H1 (cell line): ENCODE measurements around the gene BPHL. TPM values are rescaled to one million over a fixed set of nuclear protein-coding genes. Genes with fewer than 3 reads are reported as not detected.

ENCODE experiments used
- CTCF ChIA-PET: fragments of 300-600 bp; sonication (Branson Sonifier 250); formaldehyde crosslinking; loops from one replicate; lab custom pipeline; 2021; ENCODE audit not compliant: partially characterized antibody; lab: Charles Lee
- POLR2A ChIA-PET: fragments of 300-600 bp; sonication (Branson Sonifier 250); formaldehyde crosslinking; loops from one replicate; lab custom pipeline; 2021; ENCODE audit warnings: inconsistent platforms; ENCODE audit not compliant: partially characterized antibody; lab: Charles Lee
- DNase-seq, 2 experiments: peaks; one replicate each; pipeline versions ENCODE4 v3.0.0 to v3.0.0-alpha.2; 2010 to 2022; ENCODE audit warnings: low spot score in 2 of 2, low read depth in 1 of 2, mixed read lengths in 1 of 2
- FAIRE-seq: peaks from 2 replicates; lab custom pipeline; 2011; peaks lifted over from hg19 to GRCh38; lab: Jason Lieb, UNC
- H2AFZ ChIP-seq: 2 replicates; pipeline ENCODE4 v1.8.1; 2012; ENCODE audit warnings: low read length, inconsistent platforms
- H2AK5ac ChIP-seq: 2 replicates; pipeline ENCODE4 v1.6.1; 2013; ENCODE audit warnings: low read depth, low read length
- H2BK120ac ChIP-seq: replicated peaks from 2 replicates; pipeline ENCODE3; 2013; ENCODE audit warnings: low read depth, low read length, inconsistent platforms
- H2BK12ac ChIP-seq: 2 replicates; pipeline ENCODE4 v1.6.1; 2013; ENCODE audit warnings: low read depth, low read length
- H2BK15ac ChIP-seq: 2 replicates; pipeline ENCODE4 v1.6.1; 2013; ENCODE audit warnings: low read length
- H2BK20ac ChIP-seq: 2 replicates; pipeline ENCODE4 v1.6.1; 2013; ENCODE audit warnings: low read length
- H2BK5ac ChIP-seq: 2 replicates; pipeline ENCODE4 v1.6.1; 2013; ENCODE audit warnings: low read depth, low read length
- H3K14ac ChIP-seq: 2 replicates; pipeline ENCODE4 v1.6.1; 2013; ENCODE audit warnings: inconsistent platforms; ENCODE audit not compliant: insufficient read length
- H3K18ac ChIP-seq: 2 replicates; pipeline ENCODE4 v1.6.1; 2013; ENCODE audit warnings: low read length; ENCODE audit errors: extremely low read depth
- H3K23ac ChIP-seq: 2 replicates; pipeline ENCODE4 v1.6.1; 2013; ENCODE audit warnings: inconsistent platforms; ENCODE audit not compliant: insufficient read length
- H3K23me2 ChIP-seq: 2 replicates; pipeline ENCODE4 v1.6.1; 2013; ENCODE audit warnings: low read depth, low read length
- H3K27ac ChIP-seq: 2 replicates; pipeline ENCODE4 v1.6.1; 2011; ENCODE audit warnings: low read depth, low read length, inconsistent platforms
- H3K27me3 ChIP-seq, 4 experiments: replicated peaks in 1 of 4; 1 replicate in 1 of 4; 2 replicates in 3 of 4; pipeline versions ENCODE4 v1.6.1 to v1.8.1; 2011 to 2013; ENCODE audit warnings: low read length in 3 of 4, mild to moderate bottlenecking in 3 of 4, inconsistent platforms in 2 of 4, mixed read lengths in 2 of 4, moderate library complexity in 1 of 4; ENCODE audit not compliant: control insufficient read depth in 3 of 4, insufficient read depth in 3 of 4; ENCODE audit errors: extremely low read depth in 1 of 4
- H3K36me3 ChIP-seq, 4 experiments: 2 replicates each; pipeline versions ENCODE4 v1.6.1 to v1.8.1; 2011 to 2013; ENCODE audit warnings: mild to moderate bottlenecking in 4 of 4, low read length in 3 of 4, moderate library complexity in 2 of 4, control low read depth in 1 of 4, inconsistent platforms in 1 of 4; ENCODE audit not compliant: insufficient read depth in 4 of 4, control insufficient read depth in 2 of 4
- H3K4ac ChIP-seq: replicated peaks from 2 replicates; pipeline ENCODE3; 2013; ENCODE audit warnings: low read length, low read depth, mixed read lengths, inconsistent platforms; ENCODE audit not compliant: insufficient read length
- H3K4me1 ChIP-seq, 4 experiments: replicated peaks in 1 of 4; 1 replicate in 1 of 4; 2 replicates in 3 of 4; pipeline versions ENCODE4 v1.6.1 to v1.8.1; 2011 to 2013; ENCODE audit warnings: low read length in 3 of 4, inconsistent platforms in 2 of 4, mixed read lengths in 1 of 4; ENCODE audit not compliant: insufficient read depth in 4 of 4, control insufficient read depth in 3 of 4
- H3K4me2 ChIP-seq, 2 experiments: 2 replicates each; pipeline versions ENCODE4 v1.6.1 to v1.8.1; 2011 to 2013; ENCODE audit warnings: low read depth in 2 of 2, low read length in 2 of 2, control low read depth in 1 of 2, inconsistent platforms in 1 of 2, mild to moderate bottlenecking in 1 of 2; ENCODE audit not compliant: insufficient read depth in 1 of 2
- H3K4me3 ChIP-seq, 4 experiments: fragments of 200-600, 300-600 bp in 1 of 4; sonication (generic), shearing (Covaris generic), sonication (Bioruptor Twin) in 1 of 4; 2 replicates each; pipeline versions ENCODE4 v1.5.1 to v1.8.1; 2011 to 2016; ENCODE audit warnings: low read length in 4 of 4, low read depth in 3 of 4, control low read depth in 2 of 4, inconsistent platforms in 2 of 4, mild to moderate bottlenecking in 2 of 4, mixed read lengths in 1 of 4, moderate library complexity in 1 of 4; ENCODE audit not compliant: insufficient read depth in 2 of 4; ENCODE audit errors: extremely low read depth in 1 of 4
- H3K56ac ChIP-seq: replicated peaks from 2 replicates; pipeline ENCODE3; 2013; ENCODE audit warnings: low read depth, mild to moderate bottlenecking, mixed read lengths, low read length, inconsistent platforms; ENCODE audit not compliant: insufficient read length
- H3K79me1 ChIP-seq: 2 replicates; pipeline ENCODE4 v1.6.1; 2013; ENCODE audit warnings: low read depth, low read length, control low read depth
- H3K79me2 ChIP-seq, 2 experiments: 2 replicates each; pipeline versions ENCODE4 v1.6.1 to v1.8.1; 2012 to 2013; ENCODE audit warnings: low read length in 2 of 2, mild to moderate bottlenecking in 2 of 2, inconsistent platforms in 1 of 2; ENCODE audit not compliant: insufficient read depth in 2 of 2, control insufficient read depth in 1 of 2
- H3K9ac ChIP-seq, 4 experiments: replicated peaks in 1 of 4; 1 replicate in 1 of 4; 2 replicates in 3 of 4; pipeline versions ENCODE4 v1.6.1 to v1.8.1; 2011 to 2013; ENCODE audit warnings: low read depth in 3 of 4, low read length in 3 of 4, control low read depth in 2 of 4, mild to moderate bottlenecking in 2 of 4, moderate library complexity in 2 of 4, inconsistent platforms in 1 of 4; ENCODE audit errors: extremely low read depth in 1 of 4
- H3K9me3 ChIP-seq, 2 experiments: 2 replicates each; pipeline versions ENCODE4 v1.6.1 to v1.8.1; 2012 to 2013; ENCODE audit warnings: mild to moderate bottlenecking in 2 of 2, moderate library complexity in 2 of 2, control low read depth in 1 of 2, inconsistent platforms in 1 of 2, low read depth in 1 of 2, low read length in 1 of 2, mixed read lengths in 1 of 2; ENCODE audit not compliant: insufficient read depth in 2 of 2
- H4K20me1 ChIP-seq, 2 experiments: replicated peaks in 1 of 2; 2 replicates each; pipeline versions ENCODE3 to v1.8.1; 2011 to 2013; ENCODE audit warnings: inconsistent platforms in 2 of 2, low read length in 2 of 2, mild to moderate bottlenecking in 1 of 2; ENCODE audit not compliant: insufficient read depth in 2 of 2, control insufficient read depth in 1 of 2
- H4K5ac ChIP-seq: 2 replicates; pipeline ENCODE4 v1.6.1; 2013; ENCODE audit warnings: low read length, low read depth, mixed read lengths, inconsistent platforms; ENCODE audit not compliant: insufficient read length
- H4K8ac ChIP-seq: 2 replicates; pipeline ENCODE4 v1.8.0; 2013; ENCODE audit warnings: mild to moderate bottlenecking, moderate library complexity, low read length, inconsistent platforms; ENCODE audit not compliant: insufficient read depth; ENCODE audit errors: extremely low read depth
- H4K91ac ChIP-seq: replicated peaks from 2 replicates; pipeline ENCODE3; 2013; ENCODE audit warnings: low read length, mixed read lengths, inconsistent platforms; ENCODE audit not compliant: insufficient read length
- CBX5 ChIP-seq: fragments of 300-800, 300-1000 bp; sonication (generic); IDR thresholded peaks from 2 replicates; pipeline ENCODE4 v1.7.1; 2016; ENCODE audit warnings: antibody characterized with exemption, low read length, low read depth
- SIN3A ChIP-seq, 2 experiments: IDR thresholded peaks in 1 of 2; conservative IDR thresholded peaks in 1 of 2; 2 replicates each; pipeline ENCODE4 v1.6.1; 2011 to 2012; ENCODE audit warnings: low read length in 2 of 2, improper control_type of control experiment in 1 of 2, low read depth in 1 of 2, mild to moderate bottlenecking in 1 of 2
- TCF12 ChIP-seq: IDR thresholded peaks from 2 replicates; pipeline ENCODE4 v1.6.1; 2011; ENCODE audit warnings: low read depth, mild to moderate bottlenecking, low read length
- WGBS, 2 experiments: shearing (Covaris generic) in 1 of 2; methylation state at CpG; one replicate each; pipeline versions ENCODE4 v1.1.6 to v1.1.7; 2013 to 2015; ENCODE audit warnings: low lambda C conversion rate in 2 of 2, mixed read lengths in 2 of 2, inconsistent platforms in 1 of 2, low coverage in 1 of 2, missing lambda C conversion rate in 1 of 2; ENCODE audit not compliant: insufficient replicate concordance in 2 of 2, insufficient coverage in 1 of 2, insufficient read length in 1 of 2; ENCODE audit errors: extremely low coverage in 1 of 2, missing lambda C conversion rate in 1 of 2; 5-methylcytosine and 5-hydroxymethylcytosine counted together
- polyA plus RNA-seq, 7 experiments: library from polyadenylated mRNA; depleted of rRNA in 3 of 7; stranded (reverse) in 5 of 7; unstranded in 2 of 7; fragments of >200 nt in 5 of 7; fragments of 200-250 nt in 2 of 7; gene quantifications; 1 replicate in 5 of 7; 2 replicates in 1 of 7; 4 replicates in 1 of 7; pipeline versions ENCODE4 v1.2.1 to v1.2.3, GENCODE V29; 2011 to 2013; ENCODE audit warnings: missing spikeins in 2 of 7, mixed read lengths in 2 of 7
- total RNA-seq: library from RNA; stranded (reverse); fragmentation: NEBNext Ultra II Directional; extraction: Animal tissue kit (Norgen Biotek cat#: 25700); gene quantifications from 2 replicates; pipeline ENCODE4 v1.2.1, GENCODE V29; 2021

The BPHL gene
- total and polyA plus RNA-seq, 2 of the 8 experiments (the other 6 are each of a cell fraction or from before 2014, with no cell fraction given): 24.4 to 36.4 TPM

DNA sequence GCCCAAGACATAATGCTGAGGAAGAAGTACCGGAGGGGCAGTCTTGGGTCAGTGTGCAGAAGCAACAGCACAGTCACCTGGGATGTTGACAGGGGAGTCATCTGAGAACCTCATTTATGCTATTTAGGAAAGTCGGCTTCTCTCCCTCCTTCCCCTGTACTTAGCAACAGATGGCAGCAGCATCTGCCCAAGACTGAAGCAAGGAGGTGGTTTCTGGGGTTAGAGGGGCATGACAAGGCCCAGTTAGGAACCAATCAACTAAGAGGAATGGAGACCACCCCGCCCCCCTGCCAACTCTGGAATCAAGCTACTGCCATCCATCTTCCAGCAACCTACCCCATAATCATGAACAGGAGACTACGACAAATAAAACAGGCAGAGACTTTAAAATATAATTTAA lies 28.5 kb upstream of the BPHL start:
- Histone ChIP-seq H3K27ac (no peak overlapping the region), H2BK5ac (no peak overlapping the region), H2BK12ac (no peak overlapping the region), H3K9me3 (peaks cover 56 to 59% of the 10 kb centered on the region in 2 experiments)
- no peak for TF ChIP-seq SIN3A (conservative IDR thresholded peaks at IDR 0.05 in 1 of 2, IDR thresholded peaks at IDR 0.05 in 1 of 2; ENCODE audit: low read depth in 1 of 2, low read length in 2 of 2)
- no peak for TF ChIP-seq CBX5
- no peak for TF ChIP-seq TCF12
- TF ChIP-seq, all 59 proteins: peak for 0
- no peak overlapping the region for H2AFZ ChIP-seq
- H3K18ac ChIP-seq: no peak overlapping the region
- peak overlapping the region in 2 of 4 experiments; percentile 3 to 38; a peak in 4 of 8 replicates for H3K4me3 ChIP-seq
- no peaks in the 10 kb centered on the region for H3K27me3 ChIP-seq
- no peak overlapping the region for H4K5ac ChIP-seq
- no peaks in the 10 kb centered on the region for H3K4me1 ChIP-seq
- no peaks in the 10 kb centered on the region; the same call in 1 of the 2 replicates for H3K79me1 ChIP-seq
- H3K4me2 ChIP-seq: no peak overlapping the region
- H3K79me2 ChIP-seq: no peaks in the 10 kb centered on the region
- no peak overlapping the region for H3K23ac ChIP-seq
- FAIRE-seq (no peak), DNase-seq (no peak)
- no peak overlapping the region for H3K56ac ChIP-seq
- no peak overlapping the region for H4K91ac ChIP-seq
- no peak overlapping the region for H2BK20ac ChIP-seq
- WGBS, 2 experiments: 96% methylated on average over 4 of the region's 4 CpGs; no CpG with 5 or more reads in 1 of the 2 experiments
- no peak overlapping the region for H2BK15ac ChIP-seq
- H3K14ac ChIP-seq: no peak overlapping the region
- H4K8ac ChIP-seq: no peak overlapping the region
- H2BK120ac ChIP-seq: no peak overlapping the region
- CTCF ChIA-PET: no interaction called here
- POLR2A ChIA-PET: no interaction called here
- H3K4ac ChIP-seq: no peak overlapping the region
- H4K20me1 ChIP-seq: no peaks in the 10 kb centered on the region
- peaks cover 15 to 70% (median 46%) of the 10 kb centered on the region in 4 experiments for H3K36me3 ChIP-seq
- H3K23me2 ChIP-seq: no peaks in the 10 kb centered on the region
- H2AK5ac ChIP-seq: no peak overlapping the region
- no peak overlapping the region for H3K9ac ChIP-seq
